Tibial nerve (tissue), 4 donors: Measurements from ENCODE around the gene PRKCH. TPM values are rescaled to one million over a fixed set of nuclear protein-coding genes. Genes with fewer than 3 reads are reported as not detected.

ENCODE experiments used
- DNase-seq, 2 donors: peaks; one replicate each; pipeline ENCODE4 v3.0.0-alpha.2; 2019; ENCODE audit warnings: low spot score in 2 of 2
- H3K27ac ChIP-seq, 4 donors: fragments of 200-600 bp; sonication (generic) in 3 of 4; one replicate each; pipeline ENCODE4 v1.5.1; 2017 to 2019; ENCODE audit warnings: mild to moderate bottlenecking in 1 of 4
- H3K27me3 ChIP-seq, 2 donors: fragments of 200-600 bp; sonication (generic) in 1 of 2; one replicate each; pipeline versions ENCODE4 v1.5.1 to v1.6.0; 2017 to 2019
- H3K36me3 ChIP-seq, 3 donors: fragments of 200-600 bp; sonication (generic); one replicate each; pipeline ENCODE4 v1.5.1; 2018 to 2019
- H3K4me1 ChIP-seq, 4 donors: fragments of 200-600 bp; sonication (generic) in 3 of 4; one replicate each; pipeline ENCODE4 v1.5.1; 2017 to 2019
- H3K4me3 ChIP-seq, 4 donors: fragments of 200-600 bp; sonication (generic) in 3 of 4; one replicate each; pipeline ENCODE4 v1.5.1; 2017 to 2019; ENCODE audit warnings: mild to moderate bottlenecking in 1 of 4, moderate library complexity in 1 of 4
- H3K9me3 ChIP-seq, 4 donors: fragments of 200-600 bp; sonication (generic) in 3 of 4; one replicate each; pipeline ENCODE4 v1.5.1; 2017 to 2019
- CTCF ChIP-seq, 5 experiments: fragments of 200-600 bp in 3 of 5; fragments of 450-650 bp in 2 of 5; sonication (generic) in 3 of 5; IDR thresholded peaks; one replicate each; pipeline ENCODE4 v1.5.1; 2016 to 2019; ENCODE audit warnings: antibody characterized with exemption in 5 of 5, mild to moderate bottlenecking in 3 of 5, moderate library complexity in 2 of 5
- EP300 ChIP-seq, 2 donors: sonication (generic); formaldehyde crosslinking; IDR thresholded peaks; one replicate each; pipeline ENCODE4 v1.6.1; 2017; ENCODE audit warnings: antibody characterized with exemption in 2 of 2, mild to moderate bottlenecking in 1 of 2
- POLR2A ChIP-seq, 2 donors: fragments of 450-650 bp; IDR thresholded peaks; one replicate each; pipeline ENCODE4 v1.6.1; 2017; ENCODE audit warnings: antibody characterized with exemption in 2 of 2, mild to moderate bottlenecking in 2 of 2, moderate library complexity in 2 of 2
- WGBS, 2 donors: methylation state at CpG; one replicate each; pipeline ENCODE4 v1.1.5; 2018; 5-methylcytosine and 5-hydroxymethylcytosine counted together
- total RNA-seq, 4 donors: library from RNA; depleted of rRNA; stranded (reverse); fragments of >200 nt; gene quantifications; one replicate each; pipeline ENCODE4 v1.1.0, GENCODE V29; 2016

The PRKCH gene
- total RNA-seq, 4 donors from 2014 or later: 26.4 to 33.9 (median 29.2) TPM

DNA sequence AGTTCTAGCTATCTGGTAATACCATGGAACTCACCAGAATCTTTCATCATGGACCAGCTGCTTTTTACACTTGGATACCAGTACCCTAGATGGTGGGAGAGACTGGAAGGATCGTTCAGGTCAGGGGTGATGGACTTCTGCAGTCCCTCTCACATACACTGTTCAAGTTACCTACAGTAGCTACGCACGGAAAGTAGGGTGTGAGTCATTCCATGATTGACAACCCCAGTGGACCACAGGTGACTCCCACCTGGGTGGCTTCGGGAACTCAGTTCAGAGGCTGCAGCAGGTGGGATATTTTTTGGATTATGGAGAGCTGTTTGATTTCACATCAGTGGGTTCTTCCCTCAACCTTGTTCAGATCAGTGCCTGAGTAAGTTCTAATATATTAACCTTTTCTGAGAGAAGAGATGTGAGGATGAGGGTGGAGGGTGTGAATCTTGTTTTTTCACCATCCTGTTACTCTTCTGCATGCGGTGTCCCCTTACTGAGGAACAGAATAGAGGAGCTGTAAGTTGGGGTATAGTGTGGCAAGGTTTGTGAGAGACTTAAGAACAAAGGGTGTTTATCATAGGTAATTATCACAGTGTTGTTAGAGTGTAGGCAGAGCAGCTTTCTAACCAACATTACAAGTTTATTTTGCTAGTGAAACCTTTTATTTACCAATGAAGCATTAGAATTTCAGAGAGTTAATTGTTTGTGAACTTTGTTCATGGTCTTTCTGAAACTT is 39.6 kb downstream of the PRKCH start:
- Histone ChIP-seq H3K27ac (no peak overlapping the region), H3K36me3 (no peaks in the 10 kb centered on the region), H3K4me1 (no peaks in the 10 kb centered on the region), H3K9me3 (no peaks in the 10 kb centered on the region), H3K27me3 (no peaks in the 10 kb centered on the region), H3K4me3 (no peak overlapping the region)
- TF ChIP-seq EP300 (IDR thresholded peaks at IDR 0.05) (no peak), POLR2A (IDR thresholded peaks at IDR 0.05) (no peak), CTCF (IDR thresholded peaks at IDR 0.05) (no peak)
- 76 to 82% methylated on average over 5 of the region's 5 CpGs for WGBS, 2 donors
- DNase-seq: no peak

DNA sequence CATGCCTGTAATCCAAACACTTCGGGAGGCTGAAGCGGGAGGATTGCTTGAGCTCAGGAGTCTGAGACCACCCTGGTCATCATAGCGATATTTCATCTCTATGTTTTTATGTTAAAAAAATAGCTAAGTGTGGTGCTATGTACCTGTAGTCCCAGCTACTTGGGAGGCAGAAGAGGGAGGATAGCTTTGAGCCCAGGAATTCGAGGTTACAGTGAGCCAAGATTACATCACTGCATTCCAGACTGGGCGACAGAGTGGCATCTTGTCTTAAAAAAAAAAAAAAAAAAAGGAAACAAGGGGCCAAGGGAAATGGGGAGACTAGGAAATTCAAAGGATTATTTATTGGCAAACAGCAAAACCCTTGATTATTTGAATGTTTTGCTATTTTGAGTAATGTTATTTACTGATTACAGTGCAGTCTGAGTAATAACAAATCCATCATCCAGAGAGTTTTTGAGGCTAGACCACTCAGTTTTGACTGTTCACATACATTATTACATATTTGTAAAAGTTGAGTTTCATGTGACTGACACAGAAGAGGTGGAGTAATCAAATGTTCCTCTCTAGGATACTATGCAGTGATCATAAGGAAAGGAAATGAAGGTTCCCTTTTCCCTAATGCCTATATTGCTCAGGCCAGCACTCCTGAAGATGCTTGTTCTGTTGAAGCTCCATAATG is 40.8 kb downstream of the PRKCH start:
- no peak overlapping the region for H3K27ac ChIP-seq
- H3K27me3 ChIP-seq: no peaks in the 10 kb centered on the region
- no peak overlapping the region for H3K4me3 ChIP-seq
- peaks cover 0 to 8% (median 0%) of the 10 kb centered on the region in 4 donors for H3K4me1 ChIP-seq
- no peaks in the 10 kb centered on the region for H3K9me3 ChIP-seq
- no peak for DNase-seq
- no peak for TF ChIP-seq EP300 (IDR thresholded peaks at IDR 0.05)
- no peak for TF ChIP-seq CTCF (IDR thresholded peaks at IDR 0.05)
- TF ChIP-seq POLR2A (IDR thresholded peaks at IDR 0.05): no peak
- H3K36me3 ChIP-seq: no peaks in the 10 kb centered on the region
- WGBS, 2 donors: 68 to 70% methylated on average over 5 of the region's 5 CpGs

DNA sequence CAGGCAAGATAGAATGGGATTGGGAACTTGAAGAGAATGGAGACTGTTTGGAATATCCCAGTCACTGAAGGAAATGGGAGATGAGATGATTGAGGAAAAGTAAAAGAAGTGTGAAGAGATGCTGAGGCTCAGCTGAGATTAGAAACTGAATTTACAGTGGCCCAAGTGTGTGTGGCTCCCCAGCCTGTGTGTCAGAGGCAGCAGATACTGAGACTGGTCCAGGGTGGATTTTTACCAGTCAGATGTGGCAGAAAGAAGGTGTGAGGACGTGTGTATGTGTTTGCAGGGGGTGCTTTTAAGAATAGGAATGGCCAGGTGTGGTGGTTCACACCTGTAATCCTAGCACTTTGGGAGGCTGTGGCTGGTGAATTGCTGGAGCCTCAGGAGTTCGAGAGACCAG is 42.9 kb downstream of the PRKCH start:
- peaks cover 0 to 8% (median 0%) of the 10 kb centered on the region in 4 donors for H3K4me1 ChIP-seq
- no peaks in the 10 kb centered on the region for H3K36me3 ChIP-seq
- no peaks in the 10 kb centered on the region for H3K9me3 ChIP-seq
- WGBS, 2 donors: 70% methylated on average over 2 of the region's 2 CpGs
- no peak overlapping the region for H3K4me3 ChIP-seq
- H3K27ac ChIP-seq: no peak overlapping the region
- no peaks in the 10 kb centered on the region for H3K27me3 ChIP-seq
- no peak for DNase-seq
- TF ChIP-seq CTCF (IDR thresholded peaks at IDR 0.05): no peak

GRCh38 chr14:61365667-61366212 is 44.4 kb downstream of the PRKCH start:
- H3K4me3 ChIP-seq: no peak overlapping the region
- no peak for TF ChIP-seq POLR2A (IDR thresholded peaks at IDR 0.05)
- TF ChIP-seq CTCF (IDR thresholded peaks at IDR 0.05): no peak
- no peak for TF ChIP-seq EP300 (IDR thresholded peaks at IDR 0.05)
- no peak overlapping the region for H3K27ac ChIP-seq
- no peaks in the 10 kb centered on the region for H3K9me3 ChIP-seq
- peaks cover 0 to 8% (median 0%) of the 10 kb centered on the region in 4 donors for H3K4me1 ChIP-seq
- WGBS, 2 donors: 60% methylated on average over 3 of the region's 3 CpGs
- H3K36me3 ChIP-seq: no peaks in the 10 kb centered on the region
- no peak for DNase-seq
- no peaks in the 10 kb centered on the region for H3K27me3 ChIP-seq

- no peaks in the 10 kb centered on the region for H3K9me3 ChIP-seq
- no peak for TF ChIP-seq CTCF (IDR thresholded peaks at IDR 0.05)
- no peak for TF ChIP-seq POLR2A (IDR thresholded peaks at IDR 0.05)
- no peak for TF ChIP-seq EP300 (IDR thresholded peaks at IDR 0.05)
- H3K4me3 ChIP-seq: no peak overlapping the region
- DNase-seq: no peak
- no peaks in the 10 kb centered on the region for H3K36me3 ChIP-seq
- no peaks in the 10 kb centered on the region for H3K27me3 ChIP-seq
- peaks cover 0 to 8% (median 0%) of the 10 kb centered on the region in 4 donors for H3K4me1 ChIP-seq
- WGBS, 2 donors: 54 to 66% methylated on average over 5 of the region's 5 CpGs
- no peak overlapping the region for H3K27ac ChIP-seq
Observed at GRCh38 chr14:61368114-61368710, 46.8 kb downstream of the PRKCH start.
